ENCODE measurements around the gene TPP2.

DNA sequence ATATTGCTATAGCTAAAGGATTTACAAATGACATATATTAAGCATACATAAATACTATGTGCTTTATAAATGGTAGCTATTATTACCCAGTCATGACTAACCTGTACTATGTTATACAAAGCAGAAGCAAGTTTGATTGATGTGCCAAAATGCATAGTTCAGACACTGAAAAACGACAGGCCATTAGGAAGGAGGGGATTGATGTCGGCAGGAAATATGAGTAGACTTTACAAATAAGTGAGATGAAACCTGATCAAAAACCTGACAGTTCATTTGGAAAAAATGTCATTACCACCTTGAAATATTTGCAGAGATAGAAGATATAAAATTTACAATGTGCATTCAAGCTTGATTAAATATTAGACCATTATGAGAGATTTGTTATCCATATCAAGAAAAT lies 38.8 kb upstream of the TPP2 start:
- TF ChIP-seq, protein P1, sequence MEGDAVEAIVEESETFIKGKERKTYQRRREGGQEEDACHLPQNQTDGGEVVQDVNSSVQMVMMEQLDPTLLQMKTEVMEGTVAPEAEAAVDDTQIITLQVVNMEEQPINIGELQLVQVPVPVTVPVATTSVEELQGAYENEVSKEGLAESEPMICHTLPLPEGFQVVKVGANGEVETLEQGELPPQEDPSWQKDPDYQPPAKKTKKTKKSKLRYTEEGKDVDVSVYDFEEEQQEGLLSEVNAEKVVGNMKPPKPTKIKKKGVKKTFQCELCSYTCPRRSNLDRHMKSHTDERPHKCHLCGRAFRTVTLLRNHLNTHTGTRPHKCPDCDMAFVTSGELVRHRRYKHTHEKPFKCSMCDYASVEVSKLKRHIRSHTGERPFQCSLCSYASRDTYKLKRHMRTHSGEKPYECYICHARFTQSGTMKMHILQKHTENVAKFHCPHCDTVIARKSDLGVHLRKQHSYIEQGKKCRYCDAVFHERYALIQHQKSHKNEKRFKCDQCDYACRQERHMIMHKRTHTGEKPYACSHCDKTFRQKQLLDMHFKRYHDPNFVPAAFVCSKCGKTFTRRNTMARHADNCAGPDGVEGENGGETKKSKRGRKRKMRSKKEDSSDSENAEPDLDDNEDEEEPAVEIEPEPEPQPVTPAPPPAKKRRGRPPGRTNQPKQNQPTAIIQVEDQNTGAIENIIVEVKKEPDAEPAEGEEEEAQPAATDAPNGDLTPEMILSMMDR (IDR thresholded peaks at IDR 0.05; ENCODE audit: low read length) = no peak
- no peak for TF ChIP-seq EZH2 (IDR thresholded peaks at IDR 0.05; ENCODE audit: borderline replicate concordance, low read length)
